ENCODE measurements around the gene PLA2G4A.

The PLA2G4A gene

GRCh38 chr1:186843226-186843625 is 14.5 kb downstream of the PLA2G4A start:
- Mint-ChIP-seq H3K27me3 (peaks cover 0 to 8% of the 10 kb centered on the region in 2 donors), H3K9me3 (no peaks in the 10 kb centered on the region), H3K27ac (no peak overlapping the region), H3K36me3 (no peaks in the 10 kb centered on the region), H3K4me1 (peaks cover 5 to 8% of the 10 kb centered on the region in 2 donors), H3K4me3 (no peak overlapping the region)
- ATAC-seq (replicated peaks), result no peak
- DNase-seq, result no peak

- Mint-ChIP-seq H3K27ac (no peak overlapping the region), H3K4me3 (no peak overlapping the region), H3K4me1 (peaks cover 8% of the 10 kb centered on the region in 2 donors), H3K27me3 (peaks cover 0 to 8% of the 10 kb centered on the region in 2 donors), H3K36me3 (no peaks in the 10 kb centered on the region), H3K9me3 (no peaks in the 10 kb centered on the region)
- no peak for ATAC-seq (replicated peaks)
- DNase-seq, result no peak
Observed at GRCh38 chr1:186843931-186844330, 15.2 kb downstream of the PLA2G4A start.

GRCh38 chr1:186845576-186846210 is 16.9 kb downstream of the PLA2G4A start:
- peaks cover 0 to 8% of the 10 kb centered on the region in 2 donors for H3K27me3 Mint-ChIP-seq
- no peaks in the 10 kb centered on the region for H3K9me3 Mint-ChIP-seq
- H3K36me3 Mint-ChIP-seq, result no peaks in the 10 kb centered on the region
- no peak overlapping the region for H3K27ac Mint-ChIP-seq
- DNase-seq (no peak), ATAC-seq (replicated peaks) (peak; percentile 26 to 27)
- no peak overlapping the region for H3K4me3 Mint-ChIP-seq
- peaks cover 15 to 19% of the 10 kb centered on the region in 2 donors for H3K4me1 Mint-ChIP-seq

- no peak for DNase-seq
- no peaks in the 10 kb centered on the region for H3K9me3 Mint-ChIP-seq
- H3K27me3 Mint-ChIP-seq, result peaks cover 0 to 8% of the 10 kb centered on the region in 2 donors
- H3K4me3 Mint-ChIP-seq, result no peak overlapping the region
- H3K27ac Mint-ChIP-seq, result no peak overlapping the region
- no peak for ATAC-seq (replicated peaks)
- no peaks in the 10 kb centered on the region for H3K36me3 Mint-ChIP-seq
- H3K4me1 Mint-ChIP-seq, result peaks cover 15 to 19% of the 10 kb centered on the region in 2 donors
Observed at GRCh38 chr1:186848509-186849130, 19.9 kb downstream of the PLA2G4A start.

- no peaks in the 10 kb centered on the region for H3K9me3 Mint-ChIP-seq
Observed at GRCh38 chr1:186849271-186849671, 20.5 kb downstream of the PLA2G4A start.

GRCh38 chr1:186849826-186850225 is 21.1 kb downstream of the PLA2G4A start:
- Mint-ChIP-seq H3K27ac (no peak overlapping the region), H3K4me1 (peaks cover 15 to 19% of the 10 kb centered on the region in 2 donors), H3K9me3 (no peaks in the 10 kb centered on the region), H3K36me3 (no peaks in the 10 kb centered on the region), H3K4me3 (no peak overlapping the region), H3K27me3 (peaks cover 0 to 8% of the 10 kb centered on the region in 2 donors)
- DNase-seq (no peak), ATAC-seq (replicated peaks) (peak; percentile 23 to 45)

More at GRCh38 chr1:186849271-186849671, 20.5 kb downstream of the PLA2G4A start:
- peaks cover 0 to 8% of the 10 kb centered on the region in 2 donors for H3K27me3 Mint-ChIP-seq
- peak; percentile 98 to 99 for ATAC-seq (replicated peaks)
- no peaks in the 10 kb centered on the region for H3K36me3 Mint-ChIP-seq
- H3K4me1 Mint-ChIP-seq, result peaks cover 15 to 19% of the 10 kb centered on the region in 2 donors
- peak; percentile 31 for DNase-seq
- H3K4me3 Mint-ChIP-seq, result no peak overlapping the region
- H3K27ac Mint-ChIP-seq, result no peak overlapping the region

- Mint-ChIP-seq H3K4me3 (no peak overlapping the region), H3K27me3 (no peaks in the 10 kb centered on the region), H3K27ac (no peak overlapping the region), H3K4me1 (peaks cover 7 to 9% of the 10 kb centered on the region in 2 donors), H3K36me3 (no peaks in the 10 kb centered on the region), H3K9me3 (peaks cover 3% of the 10 kb centered on the region in 2 donors)
- ATAC-seq (replicated peaks), result no peak
- DNase-seq, result no peak
Observed at GRCh38 chr1:186854102-186854501, 25.4 kb downstream of the PLA2G4A start.

GRCh38 chr1:186858923-186859322 is 30.2 kb downstream of the PLA2G4A start:
- no peak overlapping the region for H3K27ac Mint-ChIP-seq
- H3K36me3 Mint-ChIP-seq, result no peaks in the 10 kb centered on the region
- no peak for ATAC-seq (replicated peaks)
- H3K27me3 Mint-ChIP-seq, result no peaks in the 10 kb centered on the region
- no peak for DNase-seq
- H3K4me1 Mint-ChIP-seq, result no peaks in the 10 kb centered on the region
- peaks cover 3% of the 10 kb centered on the region in 2 donors for H3K9me3 Mint-ChIP-seq
- no peak overlapping the region for H3K4me3 Mint-ChIP-seq

- Mint-ChIP-seq H3K4me1 (no peaks in the 10 kb centered on the region), H3K9me3 (peaks cover 3% of the 10 kb centered on the region in 2 donors), H3K4me3 (no peak overlapping the region), H3K27me3 (no peaks in the 10 kb centered on the region), H3K36me3 (no peaks in the 10 kb centered on the region), H3K27ac (no peak overlapping the region)
- no peak for DNase-seq
- no peak for ATAC-seq (replicated peaks)
Observed at GRCh38 chr1:186859995-186860394, 31.2 kb downstream of the PLA2G4A start.

- no peak for ATAC-seq (replicated peaks)
- DNase-seq, result no peak
- Mint-ChIP-seq H3K36me3 (no peaks in the 10 kb centered on the region), H3K9me3 (no peaks in the 10 kb centered on the region), H3K4me3 (no peak overlapping the region), H3K27ac (no peak overlapping the region), H3K27me3 (no peaks in the 10 kb centered on the region), H3K4me1 (no peaks in the 10 kb centered on the region)
Observed at GRCh38 chr1:186864296-186864695, 35.5 kb downstream of the PLA2G4A start.

GRCh38 chr1:186865253-186865652 is 36.5 kb downstream of the PLA2G4A start:
- DNase-seq, result no peak
- no peaks in the 10 kb centered on the region for H3K9me3 Mint-ChIP-seq
- peak; percentile 61 to 78 for ATAC-seq (replicated peaks)
- H3K4me1 Mint-ChIP-seq, result peaks cover 0 to 9% of the 10 kb centered on the region in 2 donors
- H3K36me3 Mint-ChIP-seq, result no peaks in the 10 kb centered on the region
- no peak overlapping the region for H3K27ac Mint-ChIP-seq
- H3K27me3 Mint-ChIP-seq, result no peaks in the 10 kb centered on the region
- H3K4me3 Mint-ChIP-seq, result no peak overlapping the region

- H3K36me3 Mint-ChIP-seq, result no peaks in the 10 kb centered on the region
- DNase-seq (no peak), ATAC-seq (replicated peaks) (no peak)
- no peak overlapping the region for H3K4me3 Mint-ChIP-seq
- H3K9me3 Mint-ChIP-seq, result no peaks in the 10 kb centered on the region
- H3K4me1 Mint-ChIP-seq, result peaks cover 0 to 9% of the 10 kb centered on the region in 2 donors
- no peaks in the 10 kb centered on the region for H3K27me3 Mint-ChIP-seq
- H3K27ac Mint-ChIP-seq, result no peak overlapping the region
Observed at GRCh38 chr1:186865857-186866256, 37.1 kb downstream of the PLA2G4A start.

GRCh38 chr1:186869526-186870228 is 40.9 kb downstream of the PLA2G4A start:
- DNase-seq, result no peak
- Mint-ChIP-seq H3K36me3 (no peaks in the 10 kb centered on the region), H3K27me3 (no peaks in the 10 kb centered on the region), H3K4me1 (peaks cover 0 to 9% of the 10 kb centered on the region in 2 donors), H3K27ac (no peak overlapping the region), H3K9me3 (no peaks in the 10 kb centered on the region), H3K4me3 (no peak overlapping the region)
- peak in 1 of 2 donors; percentile 44 for ATAC-seq (replicated peaks)

GRCh38 chr1:186871784-186872183 is 43.0 kb downstream of the PLA2G4A start:
- DNase-seq (no peak), ATAC-seq (replicated peaks) (no peak)
- Mint-ChIP-seq H3K27ac (no peak overlapping the region), H3K4me1 (peaks cover 0 to 9% of the 10 kb centered on the region in 2 donors), H3K4me3 (no peak overlapping the region), H3K36me3 (no peaks in the 10 kb centered on the region), H3K27me3 (no peaks in the 10 kb centered on the region), H3K9me3 (no peaks in the 10 kb centered on the region)

- Mint-ChIP-seq H3K27me3 (no peaks in the 10 kb centered on the region), H3K4me1 (peaks cover 0 to 9% of the 10 kb centered on the region in 2 donors), H3K4me3 (no peak overlapping the region), H3K36me3 (no peaks in the 10 kb centered on the region), H3K9me3 (no peaks in the 10 kb centered on the region), H3K27ac (no peak overlapping the region)
- DNase-seq (no peak), ATAC-seq (replicated peaks) (no peak)
Observed at GRCh38 chr1:186872291-186872690, 43.5 kb downstream of the PLA2G4A start.
